Activated T-helper 1 cell treated with Interleukin-2 at 50 U/mL for 16 hours (primary cell): ENCODE data around the gene CTSE.

Experiments used
- DNase-seq: peaks from one replicate; pipeline ENCODE4 v3.0.0-alpha.2; 2020; ENCODE audit warnings: low read depth

The CTSE gene

GRCh38 chr1:206049919-206050600 lies 26.4 kb upstream of the CTSE start:
- no peak for DNase-seq

DNA sequence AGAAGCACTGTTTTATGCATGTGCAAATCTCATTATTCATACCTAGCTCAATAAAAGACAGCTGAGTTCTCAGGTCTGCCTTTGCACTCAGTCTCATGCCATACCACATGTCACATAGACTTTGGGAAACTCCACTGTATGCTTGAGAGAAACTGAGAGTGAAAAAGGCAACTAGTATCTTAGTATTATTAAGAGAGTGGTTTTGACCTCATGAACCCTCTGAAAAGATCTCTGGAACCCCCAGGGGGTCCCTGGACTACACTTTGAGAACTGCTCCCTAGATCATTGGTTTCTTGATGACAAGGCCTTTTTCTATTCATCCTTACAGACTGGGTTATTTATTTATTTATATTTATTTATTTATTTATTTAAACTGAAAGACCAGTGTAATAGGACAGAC lies 25.6 kb upstream of the CTSE start:
- DNase-seq, result no peak

DNA sequence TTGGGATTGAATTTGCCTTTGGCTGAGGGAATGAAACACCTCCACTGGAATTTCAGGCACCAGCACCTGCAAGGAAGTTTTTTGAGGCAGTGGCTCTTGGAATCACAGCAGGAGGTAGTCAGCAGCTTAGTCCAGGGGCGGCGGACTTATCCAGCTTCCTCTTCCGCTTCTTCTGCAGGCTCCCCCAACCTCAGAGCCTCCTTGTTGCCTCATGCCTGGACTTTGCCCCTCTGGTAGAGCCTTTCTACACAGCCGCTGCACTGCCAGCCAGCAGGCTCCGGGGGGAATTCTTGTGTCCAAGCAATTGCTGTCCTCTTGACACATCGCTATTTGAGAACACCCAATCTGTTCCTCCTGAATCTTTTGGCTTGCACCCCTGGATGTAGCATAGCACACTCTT lies 24.9 kb upstream of the CTSE start:
- no peak for DNase-seq

DNA sequence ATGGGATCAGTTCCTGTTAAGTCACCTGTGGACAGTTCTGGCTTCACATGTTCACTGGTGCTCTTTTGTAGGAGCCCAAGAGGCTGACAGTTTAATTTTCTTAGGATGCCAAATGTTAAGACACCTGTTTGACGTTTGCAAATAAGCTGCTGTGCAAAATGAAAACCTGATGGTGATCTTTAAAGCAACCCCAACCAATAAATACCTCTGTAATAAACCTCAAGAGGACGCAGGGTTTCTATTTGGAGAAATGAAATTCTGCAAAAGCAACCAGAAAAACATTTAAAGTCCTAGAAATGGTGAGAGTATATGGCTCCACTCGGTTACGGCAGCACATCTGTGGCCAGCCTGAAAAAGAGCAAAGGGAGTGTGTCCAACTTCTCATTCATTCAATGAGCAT lies 23.6 kb upstream of the CTSE start:
- no peak for DNase-seq

DNA sequence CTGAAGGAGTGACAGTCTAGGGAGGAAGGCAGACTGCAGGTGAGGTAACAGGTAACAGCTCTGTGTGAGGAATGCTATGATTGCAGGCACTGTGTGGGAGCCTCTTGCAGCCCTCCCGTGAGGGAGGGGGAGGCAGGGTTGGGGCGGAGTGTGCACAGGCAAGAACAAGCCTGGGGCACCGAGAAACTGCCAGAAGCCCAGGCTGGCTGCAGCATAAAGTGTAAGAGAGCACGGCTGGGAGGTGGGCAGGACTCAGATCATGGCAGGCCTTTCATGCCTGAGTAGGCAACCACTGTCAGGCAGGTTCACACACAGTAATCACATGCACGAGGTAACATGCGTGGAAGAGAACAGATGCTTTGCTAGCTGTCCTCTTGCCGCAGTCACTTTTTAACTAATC lies 17.9 kb upstream of the CTSE start:
- no peak for DNase-seq

DNA sequence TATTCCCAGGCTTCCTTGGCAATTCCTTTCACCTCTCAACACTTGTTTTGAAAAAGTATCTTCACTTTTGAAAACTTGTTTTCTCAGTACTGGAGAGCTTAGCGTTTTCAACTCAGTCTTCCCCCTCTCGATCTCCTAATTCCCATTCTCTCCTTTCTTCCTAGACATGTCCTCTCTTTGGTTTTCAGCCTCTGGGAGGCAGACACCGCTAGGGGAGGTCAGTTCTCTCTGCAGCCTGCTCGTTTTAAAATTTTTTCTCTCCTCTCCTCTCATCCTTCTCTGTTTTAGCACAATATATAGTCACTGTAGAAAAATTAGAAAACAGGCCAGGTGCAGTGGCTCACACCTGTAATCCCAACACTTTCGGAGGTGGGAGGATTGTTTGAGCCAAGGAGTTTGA lies 16.6 kb upstream of the CTSE start:
- DNase-seq, result no peak

GRCh38 chr1:206039046-206039973 lies 15.6 kb upstream of the CTSE start:
- no peak for DNase-seq

DNA sequence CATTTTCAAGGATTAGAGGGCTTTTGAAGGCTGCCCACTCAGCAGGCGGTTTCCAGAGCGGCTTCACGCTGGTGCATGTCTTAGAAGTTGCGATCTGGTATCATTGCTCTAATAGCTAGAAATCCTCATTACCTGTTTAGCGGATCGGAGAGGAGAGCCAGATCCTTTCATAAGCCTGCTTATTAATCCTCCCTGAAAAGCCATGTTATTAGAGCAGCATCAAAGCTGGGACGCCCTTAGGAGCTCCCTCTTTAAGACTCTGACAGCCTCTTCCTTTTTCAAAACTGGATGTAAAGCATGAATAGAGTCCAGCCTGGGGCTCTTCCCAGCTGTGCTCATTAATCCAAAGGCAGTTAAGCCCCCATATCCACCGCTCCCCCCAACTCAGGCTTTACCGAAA lies 13.9 kb upstream of the CTSE start:
- no peak for DNase-seq

DNA sequence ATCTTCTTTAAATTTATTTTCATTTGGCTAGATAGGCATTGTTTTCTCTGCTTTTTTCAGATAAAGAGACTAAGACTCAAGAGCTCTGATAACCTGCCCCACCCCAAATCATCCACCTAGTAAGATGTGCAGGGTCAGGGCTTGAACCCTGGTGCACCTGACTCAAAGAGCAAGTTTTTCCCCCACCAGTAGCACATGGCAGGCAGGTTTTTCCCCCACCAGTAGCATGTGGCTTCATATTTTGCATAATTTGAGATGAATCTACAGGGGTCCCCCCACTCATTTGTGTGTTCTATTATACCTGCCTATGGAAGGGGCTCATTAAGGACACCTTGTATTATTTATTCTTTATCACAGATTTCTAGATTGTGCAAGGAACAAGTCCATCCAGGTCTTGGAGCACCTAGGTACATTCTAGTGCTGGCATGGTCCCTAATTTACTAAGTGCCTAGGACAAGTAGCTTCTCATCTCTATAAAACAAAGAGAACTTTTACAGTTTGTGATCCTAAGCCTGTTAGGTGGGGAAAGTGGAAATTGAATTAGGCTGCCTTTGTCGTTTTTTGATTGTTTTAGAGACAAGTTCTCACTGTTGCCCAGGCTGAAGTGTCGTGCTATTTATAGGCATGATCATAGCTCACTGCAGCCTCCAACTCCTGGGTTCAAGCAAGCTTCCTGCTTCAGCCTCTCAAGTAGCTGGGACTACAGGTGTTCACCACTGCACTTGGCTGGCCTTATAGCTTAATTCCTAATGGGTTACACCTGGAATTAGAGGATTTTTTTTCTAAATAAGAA lies 13.2 kb upstream of the CTSE start:
- no peak for DNase-seq

- no peak for DNase-seq
These were observed 11.3 kb upstream of the CTSE start for GRCh38 chr1:206035027-206035426.

GRCh38 chr1:206032380-206033140 lies 8.9 kb upstream of the CTSE start:
- no peak for DNase-seq

DNA sequence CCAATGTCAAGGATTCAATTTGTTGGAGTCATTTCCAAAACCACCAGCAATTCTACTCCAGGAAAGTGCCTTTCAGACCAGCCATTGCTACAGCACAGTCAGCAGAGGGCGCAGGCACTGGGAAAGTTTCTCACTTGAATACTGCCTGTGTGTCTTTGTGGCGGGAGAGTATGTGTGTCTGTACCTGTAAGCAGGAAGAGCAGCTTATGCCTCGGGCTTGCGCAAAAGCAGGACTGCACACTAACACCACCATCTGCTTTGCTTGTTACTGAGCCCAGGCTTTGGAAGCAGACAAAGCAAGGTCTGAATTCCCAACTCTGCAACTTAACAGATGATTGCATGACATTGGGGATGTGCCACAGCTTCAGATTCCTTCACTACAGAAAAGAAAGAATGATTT lies 7.0 kb upstream of the CTSE start:
- peak; percentile 30 for DNase-seq

- no peak for DNase-seq
These were observed 6.5 kb upstream of the CTSE start for GRCh38 chr1:206030191-206030590.

DNA sequence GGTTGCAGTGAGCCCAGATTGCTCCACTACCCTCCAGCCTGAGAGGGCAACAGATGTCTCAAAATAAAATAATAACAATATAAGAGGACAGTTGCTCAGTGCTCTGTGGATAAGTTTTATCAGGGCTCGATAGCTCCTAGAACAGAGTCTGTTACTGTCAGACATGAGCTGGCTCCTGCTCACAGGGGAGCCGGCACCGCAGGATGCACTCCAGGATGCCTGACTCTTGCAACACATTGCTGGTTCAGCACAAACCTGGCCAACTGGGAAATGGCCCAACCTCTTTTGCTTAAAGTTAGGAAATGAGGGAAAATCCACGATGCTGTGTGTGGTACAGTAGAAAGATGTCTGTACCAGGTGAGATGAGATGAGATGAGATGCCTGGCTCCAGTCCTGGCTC lies 5.8 kb upstream of the CTSE start:
- DNase-seq, result no peak

GRCh38 chr1:206025283-206025820 lies 1.7 kb upstream of the CTSE start:
- no peak for DNase-seq

- DNase-seq, result no peak
These were observed 929 bp downstream of the CTSE start for GRCh38 chr1:206022766-206023165.

DNA sequence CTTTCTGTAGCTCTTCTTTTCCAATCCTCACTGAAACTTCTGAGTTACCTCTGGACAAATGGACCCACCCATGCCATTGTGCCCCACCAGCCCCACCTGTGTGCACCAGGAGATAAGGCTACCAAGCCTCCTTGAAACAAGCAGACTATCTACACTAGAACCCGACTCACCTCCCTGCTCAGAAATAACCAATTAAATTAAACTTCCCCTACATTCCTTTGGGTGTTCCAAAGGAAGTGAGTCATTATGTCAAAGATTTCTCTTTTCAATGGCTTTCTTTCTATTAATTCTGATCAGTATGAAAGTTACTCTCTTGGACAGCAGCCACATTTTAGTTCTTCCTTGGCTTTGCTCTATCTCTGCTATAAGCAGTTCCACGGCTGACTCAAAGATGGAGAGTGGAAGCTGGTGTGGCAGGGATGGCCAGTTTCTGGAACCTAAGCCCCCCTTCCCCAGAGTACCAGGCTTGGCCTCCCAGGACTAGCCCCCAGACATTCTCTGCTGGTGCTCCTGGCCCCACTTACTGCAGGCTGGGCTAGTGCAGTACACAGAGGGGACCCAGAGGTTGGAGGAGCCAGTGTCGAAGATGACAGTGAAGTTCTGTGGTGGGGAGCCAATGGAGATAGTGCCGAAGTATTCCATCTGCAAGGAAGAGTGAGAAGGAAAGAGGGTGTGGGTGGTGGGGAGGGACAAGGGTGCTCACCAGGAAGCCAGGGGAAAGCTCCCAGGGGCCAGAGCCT lies 1.9 kb downstream of the CTSE start:
- DNase-seq, result no peak

GRCh38 chr1:206021008-206021625 lies 2.6 kb downstream of the CTSE start:
- DNase-seq, result no peak

GRCh38 chr1:206020393-206021007 lies 3.2 kb downstream of the CTSE start:
- no peak for DNase-seq

DNA sequence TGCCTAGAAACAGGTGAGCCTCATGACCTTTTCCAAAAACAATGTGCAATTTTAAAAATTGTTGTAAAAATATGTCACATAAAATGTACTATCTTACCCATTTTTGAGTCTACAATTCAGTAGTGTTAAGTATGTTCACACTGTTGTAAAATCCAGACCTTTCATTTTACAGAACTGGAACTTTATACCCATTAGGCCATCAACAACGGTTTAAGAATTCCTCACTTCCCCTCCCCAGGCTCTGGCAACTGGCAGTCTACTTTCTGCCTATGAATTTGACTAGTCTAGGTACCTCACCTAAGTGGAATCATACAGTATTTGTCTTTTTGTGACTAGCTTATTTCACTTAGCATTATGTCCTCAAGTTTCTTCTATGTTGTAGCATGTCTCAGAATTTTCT lies 8.6 kb downstream of the CTSE start:
- DNase-seq, result no peak
